Tibial nerve (tissue), 4 donors: ENCODE measurements around the gene ASPSCR1. TPM values are rescaled to one million over a fixed set of nuclear protein-coding genes. Genes with fewer than 3 reads are reported as not detected.

ENCODE experiments used
- DNase-seq, 2 donors: peaks; one replicate each; pipeline ENCODE4 v3.0.0-alpha.2; 2019; ENCODE audit warnings: low spot score in 2 of 2
- H3K27ac ChIP-seq, 4 donors: fragments of 200-600 bp; sonication (generic) in 3 of 4; one replicate each; pipeline ENCODE4 v1.5.1; 2017 to 2019; ENCODE audit warnings: mild to moderate bottlenecking in 1 of 4
- H3K27me3 ChIP-seq, 2 donors: fragments of 200-600 bp; sonication (generic) in 1 of 2; one replicate each; pipeline versions ENCODE4 v1.5.1 to v1.6.0; 2017 to 2019
- H3K36me3 ChIP-seq, 3 donors: fragments of 200-600 bp; sonication (generic); one replicate each; pipeline ENCODE4 v1.5.1; 2018 to 2019
- H3K4me1 ChIP-seq, 4 donors: fragments of 200-600 bp; sonication (generic) in 3 of 4; one replicate each; pipeline ENCODE4 v1.5.1; 2017 to 2019
- H3K4me3 ChIP-seq, 4 donors: fragments of 200-600 bp; sonication (generic) in 3 of 4; one replicate each; pipeline ENCODE4 v1.5.1; 2017 to 2019; ENCODE audit warnings: mild to moderate bottlenecking in 1 of 4, moderate library complexity in 1 of 4
- H3K9me3 ChIP-seq, 4 donors: fragments of 200-600 bp; sonication (generic) in 3 of 4; one replicate each; pipeline ENCODE4 v1.5.1; 2017 to 2019
- EP300 ChIP-seq, 2 donors: sonication (generic); formaldehyde crosslinking; IDR thresholded peaks; one replicate each; pipeline ENCODE4 v1.6.1; 2017; ENCODE audit warnings: antibody characterized with exemption in 2 of 2, mild to moderate bottlenecking in 1 of 2
- POLR2A ChIP-seq, 2 donors: fragments of 450-650 bp; IDR thresholded peaks; one replicate each; pipeline ENCODE4 v1.6.1; 2017; ENCODE audit warnings: antibody characterized with exemption in 2 of 2, mild to moderate bottlenecking in 2 of 2, moderate library complexity in 2 of 2
- WGBS, 2 donors: methylation state at CpG; one replicate each; pipeline ENCODE4 v1.1.5; 2018; 5-methylcytosine and 5-hydroxymethylcytosine counted together
- total RNA-seq, 4 donors: library from RNA; depleted of rRNA; stranded (reverse); fragments of >200 nt; gene quantifications; one replicate each; pipeline ENCODE4 v1.1.0, GENCODE V29; 2016
- TF ChIP-seq, protein P1 (sequence below), 5 experiments: fragments of 200-600 bp in 3 of 5; fragments of 450-650 bp in 2 of 5; sonication (generic) in 3 of 5; IDR thresholded peaks; one replicate each; pipeline ENCODE4 v1.5.1; 2016 to 2019; ENCODE audit warnings: antibody characterized with exemption in 5 of 5, mild to moderate bottlenecking in 3 of 5, moderate library complexity in 2 of 5

The ASPSCR1 gene
- total RNA-seq, 4 donors from 2014 or later, result 32.9 to 82.8 (median 55.6) TPM

DNA sequence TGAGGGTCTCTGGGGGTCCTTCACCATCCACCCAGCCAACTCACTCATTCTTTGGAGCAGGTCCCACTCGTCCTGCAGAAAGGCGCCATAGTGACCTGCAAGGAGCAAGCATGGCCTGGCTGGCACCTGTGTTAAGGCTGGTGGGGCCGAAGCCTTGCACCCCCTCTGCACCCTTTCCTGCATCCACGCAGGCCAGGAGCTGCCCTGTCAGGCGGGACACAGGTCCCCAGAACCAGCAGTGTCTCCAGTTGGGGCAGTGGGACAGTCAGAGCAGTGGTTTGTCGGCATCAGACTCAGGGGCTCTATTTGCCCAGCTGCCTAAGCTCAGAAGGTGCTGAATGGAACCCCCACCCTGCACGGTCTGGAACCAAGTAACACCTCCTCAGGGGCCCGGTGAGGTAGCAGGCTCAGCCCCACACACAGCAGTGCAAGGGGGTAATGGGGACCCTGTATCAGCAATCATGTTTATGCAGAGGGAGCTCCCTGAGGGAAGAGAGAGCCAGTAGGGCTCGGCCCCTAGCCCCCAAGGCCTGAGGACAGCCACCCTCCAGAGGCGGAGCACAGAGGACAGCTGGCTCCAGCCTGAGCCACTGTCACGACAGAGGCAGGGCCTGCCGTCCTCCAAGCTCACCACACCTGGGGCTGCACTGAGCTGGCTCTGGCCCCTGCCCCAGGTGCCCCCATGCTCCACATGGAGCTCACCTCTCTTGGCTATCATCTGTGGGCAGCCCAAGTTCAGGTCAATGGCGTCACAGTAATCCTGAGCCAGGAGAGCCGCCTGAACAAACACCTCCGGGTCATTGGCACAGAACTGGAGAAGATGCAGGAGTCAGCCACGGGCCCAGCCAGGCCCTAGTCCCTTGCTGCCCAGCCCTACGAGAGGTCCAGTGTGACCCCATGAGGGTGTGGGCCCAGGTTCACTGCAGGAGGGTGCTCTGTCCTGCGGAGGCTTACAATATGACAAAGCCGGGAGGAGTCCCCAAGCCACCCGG, 86.3 kb downstream of the ASPSCR1 start:
- peaks cover 0 to 30% (median 14%) of the 10 kb centered on the region in 4 donors for H3K4me1 ChIP-seq
- no peaks in the 10 kb centered on the region for H3K9me3 ChIP-seq
- H3K27ac ChIP-seq, result no peak overlapping the region
- TF ChIP-seq EP300 (IDR thresholded peaks at IDR 0.05), result no peak
- no peak for TF ChIP-seq POLR2A (IDR thresholded peaks at IDR 0.05)
- TF ChIP-seq, protein P1, sequence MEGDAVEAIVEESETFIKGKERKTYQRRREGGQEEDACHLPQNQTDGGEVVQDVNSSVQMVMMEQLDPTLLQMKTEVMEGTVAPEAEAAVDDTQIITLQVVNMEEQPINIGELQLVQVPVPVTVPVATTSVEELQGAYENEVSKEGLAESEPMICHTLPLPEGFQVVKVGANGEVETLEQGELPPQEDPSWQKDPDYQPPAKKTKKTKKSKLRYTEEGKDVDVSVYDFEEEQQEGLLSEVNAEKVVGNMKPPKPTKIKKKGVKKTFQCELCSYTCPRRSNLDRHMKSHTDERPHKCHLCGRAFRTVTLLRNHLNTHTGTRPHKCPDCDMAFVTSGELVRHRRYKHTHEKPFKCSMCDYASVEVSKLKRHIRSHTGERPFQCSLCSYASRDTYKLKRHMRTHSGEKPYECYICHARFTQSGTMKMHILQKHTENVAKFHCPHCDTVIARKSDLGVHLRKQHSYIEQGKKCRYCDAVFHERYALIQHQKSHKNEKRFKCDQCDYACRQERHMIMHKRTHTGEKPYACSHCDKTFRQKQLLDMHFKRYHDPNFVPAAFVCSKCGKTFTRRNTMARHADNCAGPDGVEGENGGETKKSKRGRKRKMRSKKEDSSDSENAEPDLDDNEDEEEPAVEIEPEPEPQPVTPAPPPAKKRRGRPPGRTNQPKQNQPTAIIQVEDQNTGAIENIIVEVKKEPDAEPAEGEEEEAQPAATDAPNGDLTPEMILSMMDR (IDR thresholded peaks at IDR 0.05), result no peak
- WGBS, 2 donors, result 77 to 86% methylated on average over 16 to 20 of the region's 20 CpGs
- no peaks in the 10 kb centered on the region for H3K27me3 ChIP-seq
- H3K4me3 ChIP-seq, result no peak overlapping the region
- DNase-seq, result no peak
- H3K36me3 ChIP-seq, result peaks cover 0 to 55% (median 19%) of the 10 kb centered on the region in 3 donors

DNA sequence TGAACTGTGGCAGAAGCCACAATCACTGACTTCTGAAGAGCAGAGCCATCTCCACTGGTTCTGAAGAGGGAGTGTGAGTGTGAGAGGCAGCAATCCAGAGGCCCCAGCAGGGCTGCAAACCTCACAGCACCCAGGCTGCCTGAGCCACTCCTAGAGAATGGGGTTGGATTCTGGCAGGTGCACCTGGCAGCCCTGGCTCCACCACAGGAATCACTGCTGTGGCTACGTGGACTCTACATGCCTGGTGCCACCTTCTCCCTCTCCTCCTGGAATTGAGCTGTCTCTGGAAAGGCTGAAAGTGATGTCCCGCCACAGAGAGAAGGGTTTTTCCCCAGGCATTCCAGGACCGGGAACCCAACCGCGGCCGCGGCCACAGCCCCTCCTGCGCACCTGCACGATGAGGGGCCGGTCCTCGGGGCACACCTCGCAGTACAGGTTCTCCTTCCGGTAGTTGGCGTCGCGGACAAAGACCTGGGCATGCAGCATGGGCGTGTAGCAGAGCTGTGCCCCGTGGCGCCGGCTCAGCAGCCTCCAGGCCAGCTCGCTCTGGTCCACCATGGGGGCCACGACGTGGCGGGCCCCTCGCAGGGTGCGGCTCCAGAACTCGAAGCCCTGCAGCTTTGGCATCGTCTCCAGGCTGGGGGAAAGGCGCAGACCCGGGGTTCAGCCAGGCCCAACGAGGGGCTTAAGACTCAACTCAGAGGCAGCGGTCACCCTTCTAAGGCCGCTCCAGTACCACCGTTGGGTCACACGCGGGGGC, 87.2 kb downstream of the ASPSCR1 start:
- DNase-seq, result no peak
- H3K4me1 ChIP-seq, result peaks cover 0 to 30% (median 14%) of the 10 kb centered on the region in 4 donors
- 45% methylated on average over 27 to 30 of the region's 36 CpGs for WGBS, 2 donors
- TF ChIP-seq EP300 (IDR thresholded peaks at IDR 0.05) (no peak), POLR2A (IDR thresholded peaks at IDR 0.05) (no peak)
- TF ChIP-seq, protein P1 (IDR thresholded peaks at IDR 0.05), result no peak
- no peaks in the 10 kb centered on the region for H3K27me3 ChIP-seq
- H3K27ac ChIP-seq, result peak overlapping the region; percentile 72 to 93 (median 84)
- peaks cover 0 to 46% (median 15%) of the 10 kb centered on the region in 3 donors for H3K36me3 ChIP-seq
- H3K4me3 ChIP-seq, result peak overlapping the region; percentile 71 to 97 (median 86)
- H3K9me3 ChIP-seq, result no peaks in the 10 kb centered on the region

DNA sequence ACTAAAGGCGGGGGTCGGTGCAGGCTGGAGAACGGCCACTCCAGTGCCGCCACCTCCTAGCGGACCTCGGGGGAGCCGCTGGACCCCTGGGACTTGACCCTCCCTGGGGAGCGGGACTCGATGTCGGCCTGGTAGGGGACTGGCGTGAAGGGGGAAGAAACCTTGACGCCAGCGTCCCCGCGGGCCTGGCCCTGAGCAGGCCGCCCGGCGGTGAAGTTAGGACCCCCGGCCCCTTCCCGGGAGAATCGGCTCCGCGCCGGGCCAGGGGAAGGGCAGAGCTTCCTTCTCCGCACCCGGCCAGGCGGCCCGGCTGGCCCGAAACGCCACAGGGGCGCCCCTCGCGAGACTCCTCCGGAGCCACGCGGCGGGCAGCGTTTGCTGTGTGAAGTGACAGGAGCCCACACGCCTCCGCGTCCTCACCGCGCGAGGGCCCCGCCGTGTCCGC, 87.8 kb downstream of the ASPSCR1 start:
- no peak for TF ChIP-seq EP300 (IDR thresholded peaks at IDR 0.05)
- TF ChIP-seq POLR2A (IDR thresholded peaks at IDR 0.05), result no peak
- TF ChIP-seq, protein P1 (IDR thresholded peaks at IDR 0.05), result no peak
- Histone ChIP-seq H3K36me3 (peaks cover 0 to 40% (median 10%) of the 10 kb centered on the region in 3 donors), H3K9me3 (no peaks in the 10 kb centered on the region), H3K4me1 (peaks cover 0 to 30% (median 14%) of the 10 kb centered on the region in 4 donors), H3K4me3 (peak overlapping the region; percentile 71 to 97 (median 86)), H3K27me3 (no peaks in the 10 kb centered on the region), H3K27ac (peak overlapping the region; percentile 72 to 93 (median 84))
- DNase-seq, result no peak
- 0% methylated on average over 7 to 37 of the region's 47 CpGs for WGBS, 2 donors

DNA sequence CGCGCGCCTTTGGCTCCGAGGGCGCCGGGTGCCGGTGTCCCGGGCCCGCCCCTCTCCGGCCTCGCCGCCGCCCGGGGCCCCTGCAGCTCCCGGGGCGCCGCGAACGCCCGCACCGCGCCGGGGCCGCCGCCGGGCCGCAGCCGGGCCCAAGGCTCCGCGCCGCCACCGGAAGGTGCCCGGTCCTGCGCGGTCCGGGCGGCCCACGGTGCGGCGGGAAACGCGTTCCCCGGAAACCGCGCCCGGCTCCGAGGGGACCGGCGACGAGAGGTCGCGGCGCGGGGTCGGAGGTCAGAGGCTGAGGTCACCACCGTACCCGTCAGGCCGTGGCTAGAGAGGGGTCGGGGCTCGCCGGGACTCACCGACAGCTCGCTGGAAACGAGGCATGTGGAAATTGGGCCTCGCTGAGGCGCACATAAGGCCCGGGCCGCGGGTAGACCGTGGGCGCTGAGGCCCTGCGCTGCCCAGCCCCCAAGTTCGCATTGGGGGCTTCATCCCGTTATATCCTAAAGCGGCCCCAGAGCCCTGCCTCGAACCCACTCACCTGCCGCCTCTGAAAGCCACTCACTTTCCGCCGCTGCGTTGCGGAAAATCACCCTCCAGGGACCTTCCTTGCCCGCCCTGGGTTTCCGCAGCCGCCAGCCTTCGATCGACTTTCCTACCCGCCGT, 88.3 kb downstream of the ASPSCR1 start, which contains the start of gene DUS1L:
Gene DUS1L (minus strand): TSS at position 167 of the 666 bp plus-strand sequence. CDS start 745 bp downstream, outside the sequence.
- WGBS, 2 donors, result 19 to 26% methylated on average over 33 to 54 of the region's 88 CpGs
- peak within 1 kb of the TSS; percentile 71 to 97 (median 86) for H3K4me3 ChIP-seq
- peak within 1 kb of the TSS; percentile 72 to 95 (median 91) for H3K27ac ChIP-seq
- peaks cover 0 to 30% (median 14%) of the 10 kb centered on the region in 4 donors for H3K4me1 ChIP-seq
- H3K36me3 ChIP-seq, result peaks cover 0 to 35% (median 6%) of the 10 kb centered on the region in 3 donors
- H3K27me3 ChIP-seq, result no peaks in the 10 kb centered on the region
- DNase-seq, result peak in 1 of 2 donors; percentile 20
- TF ChIP-seq, protein P1 (IDR thresholded peaks at IDR 0.05), result peak in 1 of 5 experiments; percentile 51
- TF ChIP-seq EP300 (IDR thresholded peaks at IDR 0.05) (peak in 1 of 2 donors; percentile 82), POLR2A (IDR thresholded peaks at IDR 0.05) (peak in 1 of 2 donors; percentile 53)
- H3K9me3 ChIP-seq, result no peaks in the 10 kb centered on the region

Other genes starting within 250 kb of the ASPSCR1 start
- 10 to 100 TPM in 2 of 4 donors, 1 to 10 TPM in 2; 1.8 to 14.7 (median 8.1) TPM for gene GCGR, start 173.5 kb upstream of the ASPSCR1 start, total RNA-seq
- 100 to 1,000 TPM in 1 of 4 donors, 10 to 100 TPM in 3; 78.7 to 105 (median 92.5) TPM for gene MCRIP1, start 144.3 kb upstream of the ASPSCR1 start, total RNA-seq
- 1 to 10 TPM in 1 of 4 donors, not detected in 3; 2.6 TPM for gene PPP1R27, start 142.6 kb upstream of the ASPSCR1 start, total RNA-seq
- 100 to 1,000 TPM; 385 to 594 (median 472) TPM for gene P4HB, start 117.1 kb upstream of the ASPSCR1 start, total RNA-seq
- 100 to 1,000 TPM; 190 to 484 (median 237) TPM for gene ARHGDIA, start 106.3 kb upstream of the ASPSCR1 start, total RNA-seq
- gene ALYREF, start 86.0 kb upstream of the ASPSCR1 start, total RNA-seq, result 10 to 100 TPM; 44.5 to 67.2 (median 63.5) TPM
- gene ANAPC11, start 85.9 kb upstream of the ASPSCR1 start, total RNA-seq, result 100 to 1,000 TPM in 3 of 4 donors, 10 to 100 TPM in 1; 95.4 to 116 (median 106) TPM
- 1 to 10 TPM in 3 of 4 donors, not detected in 1; 4.2 to 8.7 (median 5.4) TPM for gene NPB, start 75.4 kb upstream of the ASPSCR1 start, total RNA-seq
- 10 to 100 TPM; 36.0 to 64.9 (median 46.6) TPM for gene PCYT2, start 66.2 kb upstream of the ASPSCR1 start, total RNA-seq
- 10 to 100 TPM; 22.3 to 42.2 (median 30.7) TPM for gene SIRT7, start 59.5 kb upstream of the ASPSCR1 start, total RNA-seq
- 10 to 100 TPM; 17.9 to 25.5 (median 22.5) TPM for gene MAFG, start 49.9 kb upstream of the ASPSCR1 start, total RNA-seq
- gene PYCR1, start 40.3 kb upstream of the ASPSCR1 start, total RNA-seq, result 1 to 10 TPM; 6.3 to 9.9 (median 6.9) TPM
- gene MYADML2, start 30.4 kb upstream of the ASPSCR1 start, total RNA-seq, result not detected
- not detected for gene NOTUM, start 16.4 kb upstream of the ASPSCR1 start, total RNA-seq
- 100 to 1,000 TPM in 1 of 4 donors, 10 to 100 TPM in 3; 69.9 to 143 (median 78.0) TPM for gene CENPX, start 45.2 kb downstream of the ASPSCR1 start, total RNA-seq
- gene LRRC45, start 45.7 kb downstream of the ASPSCR1 start, total RNA-seq, result 10 to 100 TPM; 13.1 to 25.8 (median 15.3) TPM
- 10 to 100 TPM in 1 of 4 donors, 1 to 10 TPM in 3; 2.4 to 14.7 (median 5.4) TPM for gene RAC3, start 54.0 kb downstream of the ASPSCR1 start, total RNA-seq
- 100 to 1,000 TPM; 236 to 347 (median 269) TPM for gene DCXR, start 60.1 kb downstream of the ASPSCR1 start, total RNA-seq
- gene RFNG, start 74.2 kb downstream of the ASPSCR1 start, total RNA-seq, result 10 to 100 TPM; 43.5 to 70.2 (median 64.4) TPM
- gene GPS1, start 74.3 kb downstream of the ASPSCR1 start, total RNA-seq, result 100 to 1,000 TPM in 2 of 4 donors, 10 to 100 TPM in 2; 74.9 to 134 (median 92.9) TPM
- gene DUS1L, start 88.2 kb downstream of the ASPSCR1 start, total RNA-seq, result 100 to 1,000 TPM in 2 of 4 donors, 10 to 100 TPM in 2; 85.2 to 179 (median 106) TPM
- 100 to 1,000 TPM; 129 to 319 (median 160) TPM for gene FASN, start 120.6 kb downstream of the ASPSCR1 start, total RNA-seq
- gene CCDC57, start 235.2 kb downstream of the ASPSCR1 start, total RNA-seq, result 10 to 100 TPM; 33.5 to 91.2 (median 47.9) TPM